ENCODE results near the gene KLHDC4.

KLHDC4 gene

DNA sequence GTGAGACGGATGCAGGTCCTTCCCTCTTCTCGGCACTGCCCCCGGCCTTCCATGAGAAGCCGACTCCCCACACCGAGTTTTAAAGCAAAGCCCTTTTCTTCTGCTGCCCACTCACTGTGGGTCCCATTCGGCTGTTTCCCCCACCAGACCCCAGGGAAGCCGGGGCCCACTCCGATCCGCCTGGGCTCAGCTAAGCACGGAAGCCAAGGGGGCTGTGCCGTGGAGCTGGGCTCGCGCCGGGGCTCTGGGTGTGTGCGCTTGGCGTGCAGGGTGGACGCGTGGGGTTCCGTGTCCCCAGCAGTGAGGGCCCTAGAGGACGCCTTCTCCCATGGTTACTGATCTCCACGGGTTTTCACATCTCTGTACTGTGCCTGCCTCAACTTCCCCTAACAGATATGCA is 68.5 kb downstream of the KLHDC4 start:
- no peak for DNase-seq

DNA sequence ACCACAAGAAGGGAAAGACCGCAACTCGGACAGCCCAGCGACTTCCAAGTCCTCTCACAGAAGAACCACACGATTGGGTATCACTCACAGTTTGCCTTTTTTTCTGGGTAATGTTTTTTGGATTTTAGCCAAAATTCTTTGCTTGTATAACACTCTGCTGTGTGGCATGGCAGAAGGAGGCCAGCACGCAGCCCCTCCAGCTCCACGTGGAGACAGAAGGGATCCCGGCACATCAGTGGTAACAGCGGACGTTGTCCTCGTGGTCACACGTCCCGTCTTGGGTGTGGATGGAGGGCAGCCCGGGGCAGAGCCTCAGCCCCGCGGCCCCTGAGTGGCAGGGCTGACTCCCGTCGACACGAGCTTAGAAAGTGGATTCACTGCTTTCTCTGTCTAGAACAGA is 69.1 kb downstream of the KLHDC4 start:
- DNase-seq: no peak

DNA sequence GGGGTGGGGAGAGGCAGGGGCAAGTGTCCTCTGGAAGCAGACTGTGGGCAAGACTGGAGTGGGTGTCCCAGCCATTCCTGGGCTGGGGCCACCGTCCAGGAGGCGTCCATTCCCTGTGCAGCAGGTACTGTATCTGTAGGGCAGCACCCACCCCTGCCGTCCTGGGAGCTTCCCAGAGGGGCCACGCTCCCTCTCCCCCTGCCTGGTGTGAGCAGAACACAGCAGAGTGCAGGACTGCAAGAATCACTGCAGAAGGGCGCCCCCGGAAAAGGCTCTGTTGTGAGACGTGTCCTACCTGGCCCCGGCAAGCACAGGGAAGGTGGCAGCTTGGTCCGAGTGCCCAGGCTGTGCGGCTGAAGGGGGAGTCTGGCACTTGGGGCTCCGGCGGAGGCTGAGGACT is 70.3 kb downstream of the KLHDC4 start:
- DNase-seq: no peak

DNA sequence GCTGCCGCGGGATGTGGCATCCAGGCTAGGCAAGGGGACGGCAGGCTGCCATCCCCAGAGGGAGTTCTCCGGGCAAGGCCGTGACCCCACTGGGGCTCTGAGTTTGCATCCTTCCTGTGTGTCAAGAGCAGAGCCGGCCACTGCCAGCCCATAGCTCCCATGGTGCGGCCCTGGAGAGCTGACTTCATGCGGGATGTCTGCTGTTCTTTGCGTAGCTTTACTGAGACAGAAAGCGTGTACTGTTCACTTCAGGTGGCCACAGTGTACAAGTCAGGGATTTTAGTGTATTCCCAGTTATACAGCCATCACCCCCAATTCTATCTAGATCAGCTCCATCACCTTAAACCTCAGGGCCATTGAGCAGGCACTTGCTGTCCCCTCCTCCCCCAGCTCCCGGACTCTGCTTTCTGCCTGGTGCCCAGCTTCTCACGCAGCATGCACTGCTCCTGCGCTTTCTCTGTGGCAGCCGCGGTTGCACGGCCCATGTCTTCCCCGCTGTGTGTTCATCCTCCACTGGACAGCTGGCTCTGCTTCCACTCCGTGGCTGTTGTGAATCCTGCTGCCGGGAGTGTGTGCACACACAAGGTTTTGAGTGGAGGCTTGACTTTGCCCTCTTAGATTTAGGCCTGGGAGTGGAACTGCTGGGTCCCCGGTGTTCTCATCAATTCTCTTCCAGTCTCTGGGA is 71.2 kb downstream of the KLHDC4 start:
- no peak for DNase-seq

DNA sequence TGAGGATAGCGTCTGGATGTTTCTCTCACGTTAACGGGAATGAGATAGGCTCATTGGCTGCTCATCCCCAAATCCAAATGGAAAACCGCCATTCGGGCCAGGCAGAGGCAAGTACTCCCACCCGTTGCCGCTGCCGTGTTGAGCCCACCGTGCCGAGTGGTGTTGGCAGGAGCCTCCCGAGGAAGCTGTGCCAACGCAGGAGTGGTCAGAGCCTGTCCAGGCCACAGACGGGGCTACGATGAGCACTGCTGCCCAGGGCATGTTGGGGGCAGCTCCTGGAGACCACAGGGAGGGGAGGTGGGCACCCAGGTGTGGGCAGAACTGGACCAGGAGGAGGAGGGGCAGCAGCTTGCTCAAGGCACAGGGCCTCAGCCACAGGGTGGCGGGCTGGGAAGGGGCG is 72.0 kb downstream of the KLHDC4 start:
- no peak for DNase-seq

DNA sequence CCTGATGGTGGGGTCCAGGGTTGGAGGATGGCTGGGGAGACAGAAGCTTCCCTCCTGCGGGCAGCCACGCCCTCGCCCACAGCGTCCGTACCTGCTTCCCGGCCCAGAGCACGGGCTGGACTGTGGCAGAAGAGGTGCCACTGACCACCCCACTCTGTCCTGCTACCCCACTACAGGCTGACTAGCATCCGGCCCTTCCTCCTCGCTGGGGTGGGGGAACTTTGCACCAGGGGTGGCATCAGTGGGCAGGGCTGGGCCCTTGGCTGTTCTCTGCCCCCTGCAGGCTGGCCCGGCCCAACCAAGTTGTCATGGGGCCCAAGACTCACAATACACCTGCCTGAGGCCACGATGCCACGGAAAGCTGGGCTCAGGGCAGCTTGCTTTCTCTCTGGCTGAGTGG is 73.0 kb downstream of the KLHDC4 start:
- no peak for DNase-seq

DNA sequence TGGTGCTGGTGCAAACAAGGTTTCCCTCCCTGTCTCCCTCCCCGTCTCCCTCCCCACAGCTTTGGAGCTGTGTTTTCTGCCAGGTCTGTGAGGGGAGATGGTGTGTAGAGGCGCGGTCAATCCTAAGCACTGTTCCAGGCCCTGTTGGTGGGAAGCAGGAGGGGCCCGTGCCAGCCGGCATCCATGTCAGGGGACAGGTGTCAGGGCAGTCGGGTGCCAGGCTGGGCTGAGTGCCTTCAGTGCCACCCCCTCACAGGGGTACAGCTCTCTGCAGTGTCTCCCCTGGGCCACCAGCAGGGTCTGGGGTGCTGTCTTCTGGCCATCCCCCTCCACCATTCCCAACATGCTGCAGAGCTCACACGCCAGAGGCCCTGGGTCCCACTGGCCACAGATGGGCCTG is 73.6 kb downstream of the KLHDC4 start:
- no peak for DNase-seq

DNA sequence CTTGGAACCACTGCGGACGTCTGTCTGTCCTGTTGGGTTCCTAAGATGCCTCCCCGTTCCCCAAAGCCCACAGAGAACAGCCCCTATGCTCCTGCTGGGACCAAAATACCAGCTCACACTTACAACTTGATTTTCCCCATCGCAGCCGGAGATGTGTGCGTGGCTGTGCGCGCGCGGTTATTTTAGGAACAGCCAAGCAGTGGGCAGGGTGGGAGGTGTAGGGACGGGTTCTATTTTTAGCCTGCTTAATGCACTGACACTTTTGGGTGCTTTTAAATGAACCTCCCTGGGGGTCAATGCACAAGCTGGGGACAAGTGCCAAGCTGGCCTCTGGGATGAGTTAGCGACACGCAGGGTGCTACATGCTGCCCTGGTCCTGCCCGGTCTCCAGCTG is 74.1 kb downstream of the KLHDC4 start:
- no peak for DNase-seq

DNA sequence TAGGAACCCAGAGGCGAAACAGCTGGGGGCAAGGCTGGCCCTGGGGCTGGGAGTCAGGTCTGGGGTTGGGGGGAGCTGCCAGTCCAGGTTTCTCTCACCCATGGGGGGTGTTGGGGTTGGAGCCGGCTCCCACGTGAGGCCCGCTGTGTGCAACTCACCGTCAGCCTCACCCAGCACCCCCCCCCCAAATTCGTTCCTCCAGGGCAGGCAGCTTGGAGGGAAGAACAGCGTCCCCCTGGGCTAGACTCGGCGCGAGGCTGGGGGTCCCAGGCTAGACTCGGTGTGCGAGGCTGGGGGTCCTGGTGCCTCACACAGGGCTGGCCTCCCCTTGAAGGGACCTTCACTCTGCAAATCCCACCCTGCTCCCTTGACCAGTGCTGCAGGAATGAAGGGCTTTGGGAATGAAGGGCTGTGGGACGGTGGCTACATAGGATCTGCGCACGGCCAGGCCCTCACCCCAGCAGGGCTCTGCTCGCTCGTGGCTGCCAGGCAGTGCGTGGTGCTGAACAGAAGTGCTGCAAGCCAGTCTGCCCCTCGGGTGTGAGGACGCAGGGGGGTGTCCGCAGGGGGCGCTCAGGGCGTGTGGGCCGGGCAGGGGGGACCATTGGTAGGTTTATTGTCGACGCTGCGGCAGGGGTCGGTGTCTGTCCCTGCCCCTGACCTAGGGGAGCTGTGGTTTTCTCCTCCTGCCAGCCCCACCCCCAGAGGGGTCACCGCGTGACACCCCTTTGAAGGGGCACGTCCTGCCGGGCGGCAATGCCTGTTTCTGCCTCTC is 74.7 kb downstream of the KLHDC4 start:
- no peak for DNase-seq

DNA sequence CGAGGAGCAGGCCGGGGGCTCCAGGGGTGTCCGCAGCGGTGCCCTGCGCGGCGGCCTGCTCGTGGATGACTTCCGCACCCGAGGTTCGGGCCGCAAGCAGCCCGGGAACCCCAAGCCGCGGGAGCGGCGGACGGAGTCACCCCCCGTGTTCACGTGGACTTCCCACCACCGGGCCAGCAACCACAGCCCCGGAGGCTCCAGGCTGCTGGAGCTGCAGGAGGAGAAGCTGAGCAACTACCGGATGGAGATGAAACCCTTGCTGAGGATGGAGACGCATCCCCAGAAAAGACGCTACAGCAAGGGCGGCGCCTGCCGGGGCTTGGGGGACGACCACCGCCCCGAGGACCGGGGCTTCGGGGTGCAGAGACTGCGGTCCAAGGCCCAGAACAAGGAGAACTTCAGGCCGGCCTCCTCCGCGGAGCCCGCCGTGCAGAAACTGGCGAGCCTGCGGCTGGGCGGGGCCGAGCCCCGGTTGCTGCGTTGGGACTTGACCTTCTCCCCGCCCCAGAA is 75.8 kb downstream of the KLHDC4 start:
- DNase-seq: no peak

DNA sequence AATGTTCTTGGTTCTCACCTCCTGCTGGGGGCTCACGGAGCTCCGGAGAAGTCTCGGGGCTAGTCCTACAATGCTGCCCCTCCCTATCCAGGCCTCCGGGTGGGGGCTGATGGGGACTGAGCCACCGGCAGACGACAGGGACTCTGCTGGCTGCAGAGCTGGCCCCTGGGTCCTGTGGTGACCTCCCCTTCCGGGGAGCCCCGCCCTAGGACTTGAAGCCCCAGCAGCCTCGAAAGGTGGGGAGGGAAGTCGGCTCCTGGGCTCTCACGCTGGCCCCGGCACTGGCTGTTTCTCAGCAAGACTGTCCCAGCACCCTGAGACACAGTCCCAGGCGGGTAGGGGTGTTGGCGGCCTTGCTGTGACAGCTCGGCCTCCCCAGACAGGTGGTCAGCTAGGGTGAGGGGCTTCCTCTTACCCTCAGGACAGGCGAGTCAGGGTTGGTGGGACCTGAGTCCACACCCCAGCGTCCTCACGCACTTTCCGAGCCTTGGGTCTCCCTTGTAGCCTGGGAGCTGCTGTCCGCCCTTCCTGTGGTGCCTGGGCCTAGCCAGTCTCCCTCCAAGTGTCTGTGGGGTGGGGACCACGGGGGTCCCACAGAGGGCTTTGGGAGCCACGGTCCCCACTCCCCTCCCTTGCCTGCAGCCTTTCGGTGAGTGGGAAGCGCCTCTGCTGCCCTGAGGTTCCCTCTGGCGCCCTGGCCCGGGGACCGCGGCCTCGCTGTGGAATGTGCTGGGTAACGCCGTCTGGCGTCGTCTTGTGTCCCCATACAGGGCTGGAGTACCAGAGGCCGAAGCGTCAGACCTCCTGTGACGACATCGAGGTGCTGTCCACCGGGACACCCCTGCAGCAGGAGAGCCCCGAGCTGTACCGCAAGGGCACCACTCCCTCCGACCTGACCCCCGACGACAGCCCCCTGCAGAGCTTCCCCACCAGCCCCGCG is 76.6 kb downstream of the KLHDC4 start:
- no peak for DNase-seq

DNA sequence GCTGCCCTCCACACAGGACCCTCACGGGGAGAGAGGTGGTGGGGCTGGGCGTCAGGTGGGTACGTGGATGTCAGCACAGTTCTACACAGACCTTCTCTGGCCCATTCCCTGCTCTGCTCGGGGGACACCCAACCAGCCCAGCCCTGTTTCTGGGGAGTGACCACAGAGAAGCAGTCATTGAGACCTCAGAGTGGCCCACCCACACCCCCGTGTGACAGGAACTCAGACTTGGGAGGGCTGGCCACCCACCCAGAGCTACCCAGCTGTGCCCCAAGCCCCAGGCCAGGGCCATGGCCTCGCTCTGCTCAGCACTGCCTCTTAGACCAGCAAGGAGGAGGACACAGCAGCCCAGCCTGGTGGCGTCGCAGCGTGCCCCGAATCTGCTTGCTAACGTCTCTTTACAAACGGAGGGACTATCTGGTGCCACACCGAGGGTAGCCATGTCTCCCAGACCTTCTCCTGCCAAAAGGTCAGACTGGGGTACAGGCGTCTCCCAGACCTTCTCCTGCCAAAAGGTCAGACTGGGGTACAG is 77.7 kb downstream of the KLHDC4 start:
- no peak for DNase-seq

DNA sequence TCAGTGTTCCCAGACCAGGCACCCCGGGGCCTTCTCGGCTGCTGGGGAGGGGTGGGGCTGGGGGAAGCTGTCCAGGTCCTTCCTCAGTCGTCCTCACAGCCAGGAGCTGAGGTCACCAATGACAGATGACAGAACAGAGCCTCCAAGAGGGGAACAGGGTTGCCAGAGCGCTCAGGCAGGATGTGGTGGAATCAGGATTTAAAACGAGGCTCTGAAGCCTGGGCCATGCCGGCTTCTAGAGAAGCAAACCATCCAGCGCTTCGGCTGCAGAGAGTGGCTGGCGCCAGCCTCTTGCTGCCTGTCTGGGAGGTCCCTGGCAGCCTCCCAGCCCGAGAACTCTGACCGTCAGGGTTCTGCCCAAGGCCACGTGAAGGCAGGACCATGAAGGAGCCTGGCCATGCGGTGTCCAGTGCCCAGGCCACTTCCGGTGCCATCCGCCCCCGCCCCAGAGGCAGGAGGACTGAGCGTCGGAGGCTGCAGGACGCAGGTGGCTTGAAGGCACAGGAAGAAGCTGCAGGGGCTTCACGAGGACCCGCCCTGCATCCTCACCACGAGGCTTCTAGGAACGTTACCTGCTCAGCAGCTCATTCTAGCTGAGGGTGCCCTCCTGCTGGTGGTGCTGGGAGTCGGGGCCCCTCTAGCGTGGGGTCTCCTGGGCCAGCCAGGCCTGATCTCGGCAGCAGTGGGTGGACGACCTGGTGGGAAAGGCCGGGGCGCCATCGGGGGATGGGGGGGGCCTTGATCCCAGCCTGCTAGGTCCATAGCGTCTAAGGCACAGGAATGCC is 78.5 kb downstream of the KLHDC4 start:
- no peak for DNase-seq

DNA sequence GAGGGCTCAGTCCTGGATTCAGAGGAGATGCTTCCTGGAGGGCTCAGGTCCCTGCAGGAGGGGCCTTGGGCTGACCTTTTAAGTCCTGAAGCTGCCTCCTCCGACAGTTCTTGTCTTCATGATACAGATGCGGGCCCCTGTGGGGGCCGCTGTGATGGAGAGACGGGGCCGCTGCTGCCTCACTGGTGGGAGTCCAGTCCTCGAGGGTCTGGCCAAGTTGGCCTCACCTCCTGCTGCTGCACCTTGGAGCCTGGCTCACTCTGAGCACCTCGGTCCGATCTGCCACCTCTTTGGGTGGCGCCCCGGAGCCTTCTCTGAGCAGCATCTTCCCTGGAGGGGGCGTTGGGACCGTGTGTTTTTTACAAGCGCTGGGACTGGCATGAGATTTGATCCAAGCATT is 79.1 kb downstream of the KLHDC4 start:
- no peak for DNase-seq

DNA sequence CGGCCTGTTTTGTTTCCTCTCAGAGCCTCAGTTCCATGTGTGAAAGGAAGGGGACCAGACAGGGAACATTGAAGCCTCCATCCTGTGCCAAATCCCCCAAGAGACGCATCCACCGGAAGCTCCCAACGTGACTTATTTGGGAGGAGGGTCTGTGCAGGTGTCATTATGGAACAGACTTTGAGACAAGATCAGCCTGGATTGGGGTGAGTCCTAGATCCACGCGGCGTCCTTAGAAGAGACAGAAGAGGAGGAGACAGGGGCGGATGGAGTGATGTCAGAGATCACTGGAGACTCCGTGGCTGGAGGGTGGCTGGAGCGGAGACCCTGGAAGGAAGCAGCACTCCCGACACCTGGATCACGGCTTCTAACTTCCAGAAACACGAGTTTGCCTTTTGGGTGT is 80.0 kb downstream of the KLHDC4 start:
- no peak for DNase-seq

DNA sequence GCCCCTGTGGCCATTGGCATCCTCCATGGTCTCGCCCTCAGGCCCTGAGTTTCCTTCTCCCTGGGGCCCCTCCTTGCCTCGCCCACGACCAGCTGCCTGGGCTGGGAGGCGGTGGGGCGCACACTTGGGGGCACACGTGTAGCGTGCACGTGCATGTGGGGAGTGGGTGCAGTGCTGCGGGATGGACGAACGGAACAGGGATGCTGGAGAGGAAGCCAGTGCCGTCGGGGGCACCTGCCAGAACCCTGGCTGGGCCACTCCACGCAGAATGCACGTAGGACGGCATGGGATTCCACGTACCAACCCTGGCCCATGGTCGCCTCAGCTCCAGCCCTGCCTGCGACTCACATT is 80.4 kb downstream of the KLHDC4 start:
- DNase-seq: no peak

DNA sequence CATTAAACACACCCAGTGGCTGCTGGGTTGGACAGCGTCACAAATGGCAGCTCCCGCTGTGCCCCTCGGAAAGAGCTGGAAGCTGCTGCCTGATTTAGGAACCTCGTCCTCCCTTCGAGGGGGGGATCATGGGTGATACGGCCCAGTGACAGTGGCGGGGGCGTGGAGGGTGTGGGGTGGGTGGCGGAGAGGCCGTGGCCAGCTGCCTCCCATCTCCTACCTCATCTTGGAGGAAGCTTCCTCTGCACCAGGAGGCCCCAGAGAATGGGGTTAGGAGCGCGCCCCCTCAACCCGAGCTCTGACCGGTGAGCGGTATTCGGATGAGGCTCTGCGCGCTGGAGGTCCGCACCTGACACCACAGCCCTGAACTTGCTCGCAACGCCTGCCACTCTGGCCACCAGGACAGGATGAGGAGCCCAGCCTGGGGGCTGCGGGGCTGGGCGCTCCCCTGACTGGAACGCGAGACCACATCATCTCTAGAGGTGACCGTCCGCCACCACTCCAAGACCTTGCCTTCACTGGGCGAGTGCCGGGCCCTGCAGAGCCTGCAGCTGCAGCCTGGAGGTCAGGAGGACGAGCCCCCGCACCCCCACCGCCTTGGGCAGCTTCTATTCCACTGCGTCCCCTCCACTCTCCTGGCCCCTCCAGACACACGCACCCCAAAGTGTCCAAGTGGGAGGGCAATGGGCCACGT is 80.9 kb downstream of the KLHDC4 start:
- no peak for DNase-seq

DNA sequence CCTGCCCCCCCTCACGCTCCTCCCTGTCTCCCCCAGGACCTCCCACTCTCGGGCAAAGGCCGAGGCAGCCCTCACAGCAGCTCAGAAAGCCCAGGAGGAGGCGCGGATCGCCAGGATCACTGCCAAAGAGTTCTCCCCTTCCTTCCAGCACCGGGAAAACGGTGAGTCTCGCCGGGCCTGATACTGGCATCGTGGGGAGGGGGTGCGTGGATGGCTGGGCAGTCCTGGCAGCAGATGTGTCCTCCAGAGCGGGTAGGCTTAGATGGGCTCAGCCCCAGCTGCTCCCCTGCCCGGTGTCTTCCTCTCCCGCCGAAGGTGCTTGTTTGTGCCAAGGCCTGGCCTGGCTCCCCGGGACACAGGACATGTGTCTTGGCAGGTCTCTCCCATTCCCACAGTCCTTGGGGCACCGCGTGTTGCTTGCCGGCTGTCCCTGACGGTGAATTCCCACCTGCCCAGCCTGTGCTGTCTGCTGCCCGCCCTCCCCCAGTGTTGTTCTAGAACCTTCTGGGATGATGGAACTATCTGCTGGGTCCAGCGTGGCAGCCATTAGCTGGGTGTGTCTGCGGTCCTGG is 81.6 kb downstream of the KLHDC4 start:
- DNase-seq: no peak

DNA sequence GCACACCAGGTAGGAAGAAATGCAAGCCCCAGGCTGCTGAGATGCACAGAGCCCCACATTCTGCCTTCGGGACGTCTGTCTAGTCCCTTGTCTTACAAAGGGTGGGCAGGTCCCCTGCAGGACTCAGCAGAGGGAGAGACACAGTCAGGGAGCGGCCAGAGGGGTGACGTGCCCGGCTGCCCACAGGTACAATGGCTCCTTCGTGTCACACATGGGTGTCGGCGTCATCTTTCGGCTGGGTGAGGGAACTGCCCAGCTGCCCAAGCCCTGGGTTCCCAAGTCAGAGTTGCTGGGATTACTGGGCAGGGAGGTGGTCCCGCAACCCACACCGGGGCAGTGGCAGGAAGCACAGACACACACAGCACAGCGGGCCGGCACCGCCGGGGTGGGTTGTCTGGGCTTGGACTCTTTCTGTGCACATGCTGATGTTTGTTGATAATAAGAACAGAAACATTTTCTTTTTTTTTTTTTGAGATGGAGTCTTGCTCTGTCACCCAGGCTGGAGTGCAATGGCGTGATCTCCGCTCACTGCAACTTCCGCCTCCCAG is 82.9 kb downstream of the KLHDC4 start:
- no peak for DNase-seq

DNA sequence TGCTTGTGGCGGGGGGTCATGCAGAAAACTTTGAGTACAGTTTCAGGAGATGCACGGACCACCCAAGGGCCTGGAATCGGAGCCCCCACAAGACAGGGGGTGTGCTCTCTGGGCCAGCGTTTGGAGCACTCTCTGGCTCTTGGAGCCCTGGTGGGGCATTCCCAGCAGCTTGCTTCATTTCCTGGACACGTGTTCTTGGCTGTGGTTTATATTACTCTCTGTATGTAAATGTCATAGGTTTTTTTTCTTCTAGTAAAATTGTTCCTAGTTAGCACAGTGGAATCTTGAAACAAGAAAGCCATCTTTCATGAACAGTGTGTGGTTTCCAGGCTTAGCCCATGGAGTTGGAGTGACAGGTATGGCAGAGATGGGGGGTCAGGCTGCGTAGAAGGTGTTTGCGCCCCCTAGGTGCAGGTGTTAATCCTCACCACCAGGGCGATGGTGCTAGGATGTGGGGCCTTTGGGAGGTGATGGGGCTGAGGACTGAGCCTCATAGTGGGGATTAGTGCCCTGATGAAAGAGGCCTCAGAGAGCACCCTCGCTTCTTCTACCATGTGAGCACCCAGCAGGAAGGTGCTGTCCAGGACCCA is 83.7 kb downstream of the KLHDC4 start:
- no peak for DNase-seq
